ENCODE results near the gene CEP57L1.

The CEP57L1 gene

GRCh38 chr6:109095036-109095834 lies at the start of gene CEP57L1:
TSS of gene CEP57L1 (plus strand) at chr6:109095507. CDS start at chr6:109145222, 49,715 bp downstream.
- DNase-seq: peak; percentile 95

- DNase-seq: no peak
Observed at GRCh38 chr6:109048176-109048575, 47.1 kb upstream of the CEP57L1 start.

- DNase-seq: no peak
Observed at GRCh38 chr6:109048670-109049415, 46.5 kb upstream of the CEP57L1 start.

- no peak for DNase-seq
Observed at GRCh38 chr6:109050012-109050411, 45.3 kb upstream of the CEP57L1 start.

GRCh38 chr6:109050447-109051102 lies 44.7 kb upstream of the CEP57L1 start:
- no peak for DNase-seq

GRCh38 chr6:109051301-109052017 lies 43.8 kb upstream of the CEP57L1 start:
- no peak for DNase-seq

- no peak for DNase-seq
Observed at GRCh38 chr6:109052018-109052651, 43.2 kb upstream of the CEP57L1 start.

- DNase-seq: no peak
Observed at GRCh38 chr6:109052852-109053251, 42.5 kb upstream of the CEP57L1 start.

- no peak for DNase-seq
Observed at GRCh38 chr6:109053336-109053735, 42.0 kb upstream of the CEP57L1 start.

- no peak for DNase-seq
Observed at GRCh38 chr6:109055771-109056235, 39.5 kb upstream of the CEP57L1 start.

GRCh38 chr6:109056661-109057060 lies 38.6 kb upstream of the CEP57L1 start:
- no peak for DNase-seq

GRCh38 chr6:109058620-109059019 lies 36.7 kb upstream of the CEP57L1 start:
- DNase-seq: no peak

- DNase-seq: no peak
Observed at GRCh38 chr6:109059153-109059552, 36.2 kb upstream of the CEP57L1 start.

- DNase-seq: no peak
Observed at GRCh38 chr6:109059571-109060021, 35.7 kb upstream of the CEP57L1 start.

- DNase-seq: no peak
Observed at GRCh38 chr6:109060571-109060970, 34.7 kb upstream of the CEP57L1 start.

- no peak for DNase-seq
Observed at GRCh38 chr6:109062216-109062615, 33.1 kb upstream of the CEP57L1 start.

GRCh38 chr6:109062767-109063352 lies 32.4 kb upstream of the CEP57L1 start:
- no peak for DNase-seq

- no peak for DNase-seq
Observed at GRCh38 chr6:109069746-109070145, 25.6 kb upstream of the CEP57L1 start.

GRCh38 chr6:109071125-109071917 lies 24.0 kb upstream of the CEP57L1 start:
- DNase-seq: no peak

GRCh38 chr6:109073344-109074132 lies 21.8 kb upstream of the CEP57L1 start:
- peak; percentile 53 for DNase-seq
